ENCODE results near the gene ZNF554.
"Not testable (repeated sequence)": the region's sequence is repeated elsewhere in the genome, so short reads cannot be mapped to it uniquely, and the experiment has no call there.

ZNF554 gene

GRCh38 chr19:2790557-2791271 lies 29.0 kb upstream of the ZNF554 start:
- DNase-seq (ENCODE audit: low read depth, low spot score): no peak
- H3K27ac ChIP-seq: no peak overlapping the region

- H3K27ac ChIP-seq: no peak overlapping the region
Observed at GRCh38 chr19:2791440-2791839, 28.2 kb upstream of the ZNF554 start.

GRCh38 chr19:2791876-2792275 lies 27.8 kb upstream of the ZNF554 start:
- DNase-seq (ENCODE audit: low read depth, low spot score): no peak

More at GRCh38 chr19:2791440-2791839, 28.2 kb upstream of the ZNF554 start:
- DNase-seq (ENCODE audit: low read depth, low spot score): no peak

GRCh38 chr19:2792666-2793065 lies 27.0 kb upstream of the ZNF554 start:
- not testable (repeated sequence) for H3K27ac ChIP-seq; DNase-seq (ENCODE audit: low read depth, low spot score)

More at GRCh38 chr19:2791876-2792275, 27.8 kb upstream of the ZNF554 start:
- H3K27ac ChIP-seq: no peak overlapping the region

- DNase-seq (ENCODE audit: low read depth, low spot score): no peak
Observed at GRCh38 chr19:2793126-2793525, 26.5 kb upstream of the ZNF554 start.

GRCh38 chr19:2793577-2793976 lies 26.1 kb upstream of the ZNF554 start:
- no peak overlapping the region for H3K27ac ChIP-seq
- no peak for DNase-seq (ENCODE audit: low read depth, low spot score)

More at GRCh38 chr19:2793126-2793525, 26.5 kb upstream of the ZNF554 start:
- no peak overlapping the region for H3K27ac ChIP-seq

GRCh38 chr19:2795827-2796658 lies 23.6 kb upstream of the ZNF554 start:
- H3K27ac ChIP-seq: no peak overlapping the region
- DNase-seq (ENCODE audit: low read depth, low spot score): no peak

GRCh38 chr19:2796659-2797266 lies 22.9 kb upstream of the ZNF554 start:
- DNase-seq (ENCODE audit: low read depth, low spot score): no peak
- H3K27ac ChIP-seq: no peak overlapping the region

- no peak for DNase-seq (ENCODE audit: low read depth, low spot score)
- H3K27ac ChIP-seq: no peak overlapping the region
Observed at GRCh38 chr19:2797280-2797679, 22.4 kb upstream of the ZNF554 start.

- H3K27ac ChIP-seq: no peak overlapping the region
- no peak for DNase-seq (ENCODE audit: low read depth, low spot score)
Observed at GRCh38 chr19:2798158-2798685, 21.4 kb upstream of the ZNF554 start.

GRCh38 chr19:2798733-2799132 lies 20.9 kb upstream of the ZNF554 start:
- DNase-seq (ENCODE audit: low read depth, low spot score): no peak
- no peak overlapping the region for H3K27ac ChIP-seq

- no peak overlapping the region for H3K27ac ChIP-seq
- no peak for DNase-seq (ENCODE audit: low read depth, low spot score)
Observed at GRCh38 chr19:2799273-2800020, 20.2 kb upstream of the ZNF554 start.

- H3K27ac ChIP-seq: no peak overlapping the region
- no peak for DNase-seq (ENCODE audit: low read depth, low spot score)
Observed at GRCh38 chr19:2800506-2800905, 19.2 kb upstream of the ZNF554 start.

GRCh38 chr19:2802826-2803225 lies 16.8 kb upstream of the ZNF554 start:
- DNase-seq (ENCODE audit: low read depth, low spot score): no peak
- H3K27ac ChIP-seq: no peak overlapping the region

GRCh38 chr19:2803486-2804155 lies 16.0 kb upstream of the ZNF554 start:
- H3K27ac ChIP-seq: no peak overlapping the region
- no peak for DNase-seq (ENCODE audit: low read depth, low spot score)

GRCh38 chr19:2804156-2805004 lies 15.3 kb upstream of the ZNF554 start:
- H3K27ac ChIP-seq: no peak overlapping the region
- DNase-seq (ENCODE audit: low read depth, low spot score): no peak

GRCh38 chr19:2805261-2805900 lies 14.3 kb upstream of the ZNF554 start:
- no peak for DNase-seq (ENCODE audit: low read depth, low spot score)
- H3K27ac ChIP-seq: no peak overlapping the region

GRCh38 chr19:2805991-2806649 lies 13.5 kb upstream of the ZNF554 start:
- DNase-seq (ENCODE audit: low read depth, low spot score): no peak
- no peak overlapping the region for H3K27ac ChIP-seq
